NCI-H2107 treated with DMSO at 0.1 percent for 48 hours (cell line): Measurements from ENCODE around the gene ZC3H13.

Experiments used
- DNase-seq: peaks from one replicate; lab custom pipeline; 2025; ENCODE audit not compliant: unreplicated experiment; lab: John Stamatoyannopoulos, UW

Gene ZC3H13

GRCh38 chr13:45943965-45944364 lies 108.6 kb downstream of the ZC3H13 start:
- DNase-seq = no peak

DNA sequence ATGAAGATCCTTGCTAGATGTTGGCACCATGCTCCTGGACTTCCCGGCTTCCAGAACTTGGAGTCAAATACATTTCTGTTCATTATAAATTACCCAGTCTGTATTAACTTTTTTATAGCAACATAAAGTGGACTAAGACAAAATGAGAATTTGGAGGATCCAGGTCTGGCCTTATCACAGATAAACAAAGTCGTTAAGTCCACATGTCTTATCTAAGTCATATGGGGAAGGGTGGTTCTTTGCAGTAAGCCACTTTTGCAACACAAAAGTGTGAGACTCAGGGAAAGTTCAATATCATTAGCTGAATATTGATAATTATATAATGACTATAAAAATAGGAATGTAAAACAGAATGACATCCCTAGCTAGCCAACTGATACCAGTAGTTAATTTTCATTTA lies 109.4 kb downstream of the ZC3H13 start:
- DNase-seq = no peak

DNA sequence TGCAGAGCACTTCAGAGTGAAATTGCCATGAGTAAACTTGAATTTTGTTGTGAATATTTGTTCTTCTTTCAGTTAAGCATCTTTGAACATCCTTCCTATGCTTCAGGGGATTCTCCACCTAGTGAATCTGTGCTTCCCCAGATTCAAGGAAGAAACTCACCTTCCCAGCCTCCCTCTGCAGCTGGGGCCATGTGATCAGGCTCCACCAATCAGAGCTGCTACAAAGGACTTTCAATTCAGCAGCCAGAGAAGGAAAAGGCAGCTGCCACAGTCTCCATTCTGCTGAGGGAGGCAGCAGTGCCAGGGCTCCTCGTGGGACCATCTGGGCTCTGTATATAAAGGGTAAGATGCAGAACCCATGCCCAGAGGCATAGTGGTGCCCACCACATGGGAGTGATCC lies 111.3 kb downstream of the ZC3H13 start:
- no peak for DNase-seq

DNA sequence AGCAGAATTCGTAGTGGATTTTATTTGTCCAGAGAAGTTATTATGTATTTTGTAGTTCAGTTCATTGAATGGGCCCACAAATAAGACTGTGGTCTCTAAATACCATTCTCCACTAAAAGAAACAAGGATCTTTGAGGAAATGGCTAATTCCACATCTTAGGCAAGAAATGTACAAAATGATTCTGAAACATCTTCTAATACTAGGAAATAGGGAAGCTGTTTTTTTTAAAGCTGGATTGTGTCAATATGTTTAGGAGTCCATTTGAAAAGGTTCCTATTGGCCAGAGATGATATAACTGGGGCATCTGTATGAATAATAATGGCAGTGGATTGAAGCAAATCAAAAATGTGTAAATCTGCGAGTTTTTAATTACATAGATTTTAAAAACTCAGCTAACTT lies 112.5 kb downstream of the ZC3H13 start:
- no peak for DNase-seq

DNA sequence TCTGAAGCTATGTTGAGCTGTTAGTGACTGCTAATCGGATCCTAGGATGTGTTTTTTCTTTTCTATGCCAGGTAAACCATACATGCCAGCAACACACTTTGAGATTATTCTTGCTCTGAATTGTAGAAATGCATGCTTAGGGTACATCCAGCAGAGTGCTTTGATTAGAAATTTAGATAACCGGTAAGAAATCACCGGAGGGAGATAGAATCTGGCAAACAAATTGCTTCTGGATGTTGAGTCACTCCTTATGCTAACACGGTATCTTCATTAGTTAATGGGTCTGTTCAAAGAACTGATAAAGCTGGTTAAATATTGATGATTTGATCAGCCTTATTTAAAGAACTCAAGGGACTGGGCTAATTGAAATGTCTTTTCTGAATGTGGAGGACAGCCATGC lies 115.9 kb downstream of the ZC3H13 start:
- DNase-seq = no peak

- DNase-seq = no peak
Observed at GRCh38 chr13:45934283-45934682, 118.3 kb downstream of the ZC3H13 start.

- no peak for DNase-seq
Observed at GRCh38 chr13:45933203-45933908, 119.2 kb downstream of the ZC3H13 start.

- DNase-seq = no peak
Observed at GRCh38 chr13:45932676-45933075, 119.9 kb downstream of the ZC3H13 start.

DNA sequence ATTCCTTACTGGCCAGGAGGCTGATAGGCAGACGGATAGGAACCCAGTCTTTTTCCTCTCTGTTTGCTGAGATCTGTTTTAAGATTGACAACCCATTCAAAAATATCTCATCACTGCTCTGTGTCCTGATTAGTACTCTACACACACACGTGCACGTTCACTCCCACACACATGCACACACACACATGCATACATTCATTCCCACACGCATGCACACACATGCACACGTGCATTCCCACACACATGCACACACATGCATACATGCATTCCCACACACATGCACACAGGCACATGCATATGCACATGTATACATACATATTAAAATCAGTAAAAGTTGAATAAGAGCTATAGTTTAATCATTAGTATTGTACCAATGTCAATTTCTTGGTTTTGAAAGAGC lies 120.4 kb downstream of the ZC3H13 start:
- no peak for DNase-seq

GRCh38 chr13:45931211-45931610 lies 121.3 kb downstream of the ZC3H13 start:
- DNase-seq = no peak

- no peak for DNase-seq
Observed at GRCh38 chr13:45930177-45930576, 122.4 kb downstream of the ZC3H13 start.

DNA sequence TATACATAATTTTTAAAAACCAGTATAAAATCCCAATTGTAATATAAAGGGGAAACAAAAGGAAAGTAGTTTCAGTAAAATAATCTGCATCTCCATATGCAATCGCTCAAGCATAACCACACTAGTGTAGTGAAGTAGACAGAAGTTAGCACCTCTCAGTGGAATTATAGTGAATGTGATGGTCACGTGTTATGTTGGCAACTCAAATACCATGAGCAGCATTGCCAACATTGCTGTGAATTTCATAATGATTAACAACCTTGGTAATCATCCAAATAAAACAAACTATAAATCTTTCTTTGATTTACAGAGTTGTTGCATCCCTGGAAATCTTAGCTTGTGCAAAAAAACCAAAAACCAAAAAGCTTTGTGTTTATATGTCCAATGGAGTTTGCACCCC lies 123.7 kb downstream of the ZC3H13 start:
- peak; percentile 59 for DNase-seq

DNA sequence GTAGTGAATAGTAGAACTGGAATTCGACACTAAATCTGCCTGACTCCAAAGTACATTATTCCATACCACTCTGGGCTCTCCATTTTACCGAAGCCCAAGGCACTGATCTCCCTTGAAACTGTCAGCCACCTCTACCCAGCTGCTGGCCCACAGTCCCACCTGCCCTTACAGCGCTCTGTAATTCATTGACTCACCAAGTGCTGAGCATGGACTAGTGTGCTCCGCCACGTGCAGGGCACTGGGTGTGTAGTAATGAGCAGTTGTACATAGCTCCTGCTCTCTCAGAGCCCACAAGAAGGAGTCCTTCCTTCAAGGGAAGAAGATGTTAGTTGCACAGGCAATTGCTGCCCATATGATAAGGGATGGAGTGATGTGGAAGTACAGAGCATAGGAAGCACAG lies 124.4 kb downstream of the ZC3H13 start:
- no peak for DNase-seq

DNA sequence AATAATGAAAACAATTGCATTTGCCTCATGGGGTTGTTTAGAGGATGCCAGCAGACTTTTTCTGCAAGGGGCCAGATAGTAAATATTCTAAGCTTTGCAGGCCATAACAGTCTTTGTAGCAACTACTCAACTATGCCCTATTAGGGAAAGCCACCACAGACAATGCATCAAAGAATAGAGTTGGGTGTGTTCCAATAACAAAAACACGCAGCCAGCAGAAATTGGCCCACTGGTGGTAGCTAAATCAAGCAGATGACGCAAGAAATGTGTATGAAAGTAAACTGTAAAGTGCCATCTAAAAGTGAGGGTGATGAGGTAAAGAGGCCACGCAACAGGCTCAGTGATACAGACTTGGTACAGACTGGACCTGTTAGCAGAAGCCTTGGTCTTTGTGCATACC lies 125.8 kb downstream of the ZC3H13 start:
- DNase-seq = no peak

DNA sequence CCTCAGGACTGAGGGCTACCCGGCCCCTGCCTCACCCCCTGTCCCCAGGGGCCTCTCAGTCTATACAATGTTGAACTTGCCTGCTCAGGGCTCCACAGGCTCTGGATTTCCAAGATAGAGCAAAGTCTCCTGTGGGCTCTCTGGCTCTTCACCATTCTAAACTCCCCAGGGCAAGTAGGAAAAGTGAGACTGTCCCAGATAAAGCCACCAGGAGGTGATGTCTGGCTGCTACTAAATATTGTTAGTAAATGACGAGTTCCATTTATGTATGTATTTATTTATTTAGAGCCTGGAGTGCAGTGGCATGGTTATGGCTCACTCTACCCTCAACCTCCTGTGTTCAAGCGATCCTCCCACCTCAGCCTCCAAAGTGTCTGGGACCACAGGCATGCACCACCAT lies 127.4 kb downstream of the ZC3H13 start:
- DNase-seq = no peak

DNA sequence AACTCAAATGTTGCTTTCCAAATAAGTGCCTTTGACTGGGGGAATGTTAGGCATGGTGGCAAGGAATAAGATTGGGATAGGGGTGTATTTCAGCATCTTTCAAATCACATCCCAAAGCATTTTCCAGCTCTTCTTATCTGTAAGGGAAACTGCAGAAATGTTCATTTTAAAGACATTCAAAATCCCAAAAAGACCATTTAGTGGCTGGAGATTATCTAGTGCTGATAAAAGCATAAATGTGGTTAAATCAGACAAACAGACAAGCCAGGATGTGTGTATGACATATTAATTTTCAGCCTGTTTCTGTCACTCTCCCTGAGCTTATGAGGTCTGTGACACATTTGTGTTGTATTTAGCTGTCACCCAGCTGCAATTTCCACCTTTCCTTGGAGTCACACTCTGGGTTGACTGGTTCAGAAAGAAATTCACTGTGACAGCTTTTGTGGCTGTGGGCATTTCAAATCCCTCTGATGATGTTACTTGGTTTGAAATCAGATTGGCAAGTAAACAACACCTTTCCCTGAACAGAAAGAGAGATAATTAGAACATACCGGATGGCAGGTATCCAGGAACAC lies 131.3 kb downstream of the ZC3H13 start:
- no peak for DNase-seq

DNA sequence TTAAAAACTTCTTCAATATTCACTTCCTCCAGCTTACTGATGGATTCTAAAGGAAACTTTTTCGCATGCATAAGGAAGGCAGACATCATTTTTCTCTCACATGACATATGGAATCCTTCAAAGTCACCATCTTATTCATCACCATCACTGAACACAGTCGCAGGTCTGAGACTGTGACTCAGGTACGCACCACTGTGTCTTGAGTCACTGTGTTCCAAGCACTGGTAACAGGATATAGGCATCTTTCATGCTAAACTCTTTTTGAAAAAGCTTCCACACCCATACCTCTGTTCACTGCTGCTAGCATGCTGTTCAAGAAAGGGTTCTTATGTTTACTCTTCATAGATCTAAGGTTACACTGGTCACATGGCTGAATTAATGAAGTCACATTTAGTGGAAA lies 133.9 kb downstream of the ZC3H13 start:
- no peak for DNase-seq

DNA sequence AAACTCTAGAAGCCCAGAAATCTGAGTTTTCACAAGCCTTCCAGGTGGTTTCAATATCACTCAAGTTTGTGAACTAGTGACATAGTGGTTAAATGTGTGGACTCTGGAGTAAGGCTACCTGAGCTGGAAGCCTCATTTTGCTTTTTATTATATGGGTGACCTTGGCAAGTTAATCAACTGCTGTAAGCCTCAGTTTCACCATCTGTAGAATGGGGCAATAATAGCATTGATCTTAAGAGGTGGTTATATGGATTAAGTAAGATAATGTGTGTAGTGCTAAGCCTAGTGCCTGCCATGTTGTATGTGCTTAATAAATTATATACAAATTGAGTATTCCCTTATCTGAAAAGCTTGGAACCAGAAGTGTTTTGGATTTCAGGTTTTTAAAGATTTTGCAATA lies 135.5 kb downstream of the ZC3H13 start:
- no peak for DNase-seq

GRCh38 chr13:45915686-45916439 lies 136.7 kb downstream of the ZC3H13 start:
- DNase-seq = no peak

GRCh38 chr13:45909673-45910072 lies 142.9 kb downstream of the ZC3H13 start:
- no peak for DNase-seq

DNA sequence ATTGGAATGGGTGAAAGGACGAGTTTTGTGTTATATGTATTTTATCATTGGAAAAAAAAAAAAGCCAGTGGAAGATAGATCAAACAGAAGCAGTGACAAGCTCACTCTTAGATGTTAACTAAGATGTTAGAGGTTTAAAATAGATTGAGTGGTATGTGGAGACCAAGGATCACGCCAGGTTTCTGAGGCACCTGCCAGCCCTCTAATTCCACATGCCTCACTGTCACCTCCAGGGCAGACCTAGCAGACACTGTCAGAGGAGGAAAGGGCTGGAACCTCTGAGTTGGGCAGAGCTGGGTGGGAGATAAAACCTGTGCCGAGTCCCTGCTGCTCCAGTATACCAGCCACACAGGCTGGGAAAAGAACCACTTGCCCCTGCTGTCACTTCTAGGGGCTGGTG lies 143.5 kb downstream of the ZC3H13 start:
- DNase-seq = no peak

GRCh38 chr13:45907503-45907902 lies 145.0 kb downstream of the ZC3H13 start:
- no peak for DNase-seq
